ENCODE results near the gene TBC1D22B.
"Not testable (repeated sequence)": the region's sequence is repeated elsewhere in the genome, so short reads cannot be mapped to it uniquely, and the experiment has no call there.

The TBC1D22B gene

DNA sequence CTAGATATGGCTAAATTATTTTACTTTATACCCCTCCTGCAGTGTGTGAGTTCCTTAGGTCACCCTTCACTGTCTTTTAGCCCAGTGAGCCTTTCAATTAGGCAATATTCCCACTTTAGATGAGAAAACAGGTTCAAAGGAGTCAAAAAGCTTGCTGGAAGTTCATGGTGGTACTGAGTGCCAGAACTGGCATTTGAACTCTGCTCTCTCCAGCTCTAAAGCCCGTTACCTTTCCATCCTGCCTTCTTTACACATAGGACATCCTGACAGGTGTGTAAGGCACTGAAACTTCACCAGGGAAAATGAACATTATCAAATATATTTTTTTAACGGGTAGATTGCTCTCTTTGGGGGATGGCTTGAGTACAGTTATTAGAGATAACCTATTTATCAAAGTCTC, 11.5 kb downstream of the TBC1D22B start:
- no peak for DNase-seq

GRCh38 chr6:37272834-37273566, 15.4 kb downstream of the TBC1D22B start:
- DNase-seq: no peak

DNA sequence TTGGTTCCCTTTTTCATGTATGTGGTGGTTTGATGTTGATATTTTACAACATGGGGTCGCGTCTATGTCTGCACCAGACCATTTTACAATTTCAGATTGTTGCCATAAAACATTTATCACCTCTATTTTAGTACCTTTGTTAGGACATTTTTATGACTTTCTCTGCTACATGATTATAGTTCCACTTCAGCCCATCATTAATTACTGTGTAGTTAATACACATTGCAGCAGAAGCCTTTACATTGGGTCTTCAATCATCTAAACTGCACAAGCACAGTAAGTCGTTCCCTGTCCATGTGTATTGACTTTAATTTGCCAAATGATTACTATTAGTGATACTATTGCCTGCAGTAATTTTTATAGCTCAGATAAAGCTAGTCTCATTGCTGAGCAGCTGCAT, 16.1 kb downstream of the TBC1D22B start:
- DNase-seq: no peak

DNA sequence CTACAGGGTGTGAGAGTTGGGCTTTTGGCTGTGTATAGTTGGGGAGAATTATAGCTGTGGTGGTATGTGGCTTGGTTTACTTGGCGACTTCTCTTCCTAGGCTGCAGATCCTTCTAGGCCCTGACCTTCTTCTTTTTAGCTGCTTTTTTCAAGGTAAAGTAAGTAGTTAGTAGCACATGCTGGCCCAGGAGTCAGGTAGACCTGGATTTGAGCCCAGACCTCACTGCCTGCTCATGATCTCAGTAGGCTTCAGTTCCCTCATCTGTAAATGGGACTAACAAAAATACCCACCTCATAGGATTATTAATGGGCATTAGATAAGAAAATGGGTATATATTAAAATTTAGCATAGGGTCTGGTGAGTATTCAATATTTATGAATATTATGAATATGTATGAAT, 17.8 kb downstream of the TBC1D22B start:
- no peak for DNase-seq

DNA sequence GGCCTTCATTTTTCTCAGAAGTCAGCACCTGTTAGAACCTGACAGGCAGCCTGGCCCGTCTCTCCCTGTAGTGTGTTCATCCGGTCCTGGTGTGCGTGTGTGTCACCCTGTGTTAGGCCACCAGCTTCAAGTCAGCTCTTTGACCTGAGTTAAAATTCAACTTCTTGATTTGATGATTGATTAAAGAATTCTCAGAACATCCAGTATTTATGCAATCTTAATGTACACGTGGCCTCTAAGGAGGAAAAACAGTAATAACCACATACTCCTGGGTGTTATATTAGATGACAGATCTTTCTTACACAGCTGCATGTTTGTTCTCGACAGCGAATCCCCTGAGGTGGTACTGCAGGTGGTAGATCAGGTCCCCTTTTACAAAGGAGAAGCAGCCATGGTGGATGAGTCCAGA, 19.4 kb downstream of the TBC1D22B start:
- no peak for DNase-seq

- no peak for DNase-seq
Measured at GRCh38 chr6:37279366-37280134, 22.0 kb downstream of the TBC1D22B start.

GRCh38 chr6:37280162-37280887, 22.8 kb downstream of the TBC1D22B start:
- DNase-seq: no peak

GRCh38 chr6:37282371-37282770, 24.8 kb downstream of the TBC1D22B start:
- no peak for DNase-seq

DNA sequence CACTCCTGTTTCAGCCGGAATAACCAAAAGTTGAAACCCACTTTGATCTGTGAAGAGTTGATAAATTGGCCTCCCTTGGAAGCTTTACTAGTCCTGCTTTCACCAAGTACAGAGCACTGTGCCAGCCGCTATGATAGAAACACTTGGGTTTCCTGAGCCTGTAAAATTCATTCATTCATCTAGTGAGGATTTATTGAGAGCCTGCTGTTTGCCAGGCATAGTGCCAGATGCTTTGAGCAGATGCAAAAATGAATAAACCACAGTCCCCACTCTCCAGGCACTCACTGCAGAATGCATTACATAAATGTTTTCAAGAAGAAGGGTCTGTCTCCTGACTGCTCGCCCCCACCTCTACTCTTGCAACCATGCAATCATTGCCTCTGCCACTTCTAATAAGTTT, 25.7 kb downstream of the TBC1D22B start:
- DNase-seq: no peak

- no peak for DNase-seq
Measured at GRCh38 chr6:37283671-37284151, 26.1 kb downstream of the TBC1D22B start.

DNA sequence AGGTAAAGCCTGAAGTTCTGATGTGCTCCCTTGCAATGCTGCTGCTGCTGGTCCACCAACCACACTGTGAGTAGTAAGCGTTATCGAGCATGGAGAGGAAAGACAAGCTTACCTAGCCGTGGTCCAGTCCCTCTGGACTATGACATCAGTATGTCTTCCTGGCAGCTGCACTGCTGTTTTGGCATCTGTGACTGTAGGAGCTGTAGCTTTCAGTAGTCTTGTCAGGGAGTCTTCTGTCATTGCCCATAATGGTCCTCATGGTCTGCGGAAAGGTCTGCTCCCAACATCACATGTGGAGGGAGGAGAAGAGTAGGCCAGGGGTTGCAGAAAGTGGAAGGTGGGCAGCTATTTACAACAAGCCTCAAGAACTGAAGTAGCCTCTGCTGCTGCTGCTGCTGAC, 27.2 kb downstream of the TBC1D22B start:
- no peak for DNase-seq

DNA sequence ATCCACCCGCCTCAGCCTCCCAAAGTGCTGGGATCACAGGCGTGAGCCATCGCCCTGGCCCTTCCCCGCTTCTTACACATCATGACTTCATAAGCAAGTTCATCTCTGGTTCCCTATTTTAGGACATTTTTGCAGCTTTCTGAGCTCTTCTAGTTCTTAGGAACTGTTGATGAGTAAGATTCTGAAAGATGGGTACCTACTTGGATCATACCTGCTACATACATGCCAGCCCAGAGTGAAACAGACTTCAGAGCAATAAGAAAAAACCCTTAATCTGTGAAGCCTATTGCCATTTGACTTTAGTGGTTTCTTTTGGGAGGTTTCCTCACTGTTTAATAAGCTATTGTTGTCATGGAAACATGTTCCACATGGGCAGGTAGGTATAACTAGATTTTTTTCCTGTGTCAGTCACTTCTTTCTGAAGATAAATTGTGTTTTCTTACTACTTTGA, 28.3 kb downstream of the TBC1D22B start:
- DNase-seq: no peak

DNA sequence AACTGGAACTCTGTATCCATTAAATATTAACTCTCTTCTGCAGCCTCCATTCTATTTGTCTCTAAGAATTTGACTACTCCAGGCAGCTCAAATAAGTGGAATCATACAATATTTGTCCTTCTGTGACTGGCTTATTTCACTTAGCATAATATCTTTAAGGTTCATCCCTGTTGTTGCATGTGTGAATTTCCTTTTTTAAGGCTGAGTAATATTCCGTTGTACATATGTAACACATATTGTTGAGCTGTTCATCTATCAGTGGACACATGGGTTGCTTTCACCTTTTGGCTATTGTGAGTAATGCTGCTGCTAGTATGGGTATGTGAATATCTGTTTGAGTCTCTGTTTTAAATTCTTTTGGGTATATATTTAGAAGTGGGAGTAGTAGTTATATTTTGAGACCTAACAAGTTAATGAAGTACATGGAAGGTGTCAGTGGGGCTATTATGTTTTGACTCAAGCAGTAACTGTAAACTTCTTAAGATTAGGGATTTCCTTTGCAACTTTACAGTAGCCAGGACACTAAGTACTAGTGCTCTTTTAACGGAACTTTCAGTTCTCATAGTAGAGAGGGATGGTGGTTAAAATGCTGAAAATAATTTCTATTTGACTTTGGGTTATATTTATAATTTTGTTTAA, 30.1 kb downstream of the TBC1D22B start:
- no peak for DNase-seq

- no peak for DNase-seq
Measured at GRCh38 chr6:37288247-37288646, 30.7 kb downstream of the TBC1D22B start.

GRCh38 chr6:37289931-37290330, 32.4 kb downstream of the TBC1D22B start:
- DNase-seq: no peak

DNA sequence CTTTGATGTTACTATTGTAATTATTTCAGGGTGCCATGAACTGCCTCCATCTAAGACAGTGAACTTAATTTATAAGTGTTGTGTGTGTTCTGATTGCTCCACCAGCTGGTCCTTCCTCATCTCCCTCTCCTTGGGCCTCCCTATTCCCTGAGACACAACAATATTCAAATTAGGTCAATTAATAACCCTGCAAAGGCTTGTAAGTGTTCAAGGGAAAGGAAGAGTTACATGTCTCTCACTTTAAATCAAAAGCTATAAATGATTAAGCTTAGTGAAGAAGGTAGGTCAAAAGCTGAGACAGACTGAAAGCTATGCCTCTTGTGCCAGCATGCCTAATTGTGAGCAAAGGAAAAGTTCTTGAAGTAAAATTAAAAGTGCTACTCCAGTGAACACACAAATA, 35.9 kb downstream of the TBC1D22B start:
- no peak for DNase-seq

DNA sequence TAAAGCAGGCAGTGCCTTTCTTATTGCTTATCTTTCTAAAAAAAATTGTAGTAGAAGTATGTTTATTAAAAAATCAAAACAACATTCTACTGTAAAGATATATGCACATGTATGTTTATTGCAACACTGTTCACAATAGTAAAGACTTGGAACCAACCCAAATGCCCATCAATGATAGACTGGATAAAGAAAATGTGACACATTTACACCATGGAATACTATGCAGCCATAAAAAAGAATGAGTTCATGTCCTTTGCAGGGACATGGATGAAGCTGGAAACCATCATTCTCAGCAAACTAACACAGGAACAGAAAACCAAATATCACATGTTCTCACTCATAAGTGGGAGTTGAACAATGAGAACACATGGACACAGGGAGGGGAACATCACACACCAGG, 40.1 kb downstream of the TBC1D22B start:
- not testable (repeated sequence) for DNase-seq

DNA sequence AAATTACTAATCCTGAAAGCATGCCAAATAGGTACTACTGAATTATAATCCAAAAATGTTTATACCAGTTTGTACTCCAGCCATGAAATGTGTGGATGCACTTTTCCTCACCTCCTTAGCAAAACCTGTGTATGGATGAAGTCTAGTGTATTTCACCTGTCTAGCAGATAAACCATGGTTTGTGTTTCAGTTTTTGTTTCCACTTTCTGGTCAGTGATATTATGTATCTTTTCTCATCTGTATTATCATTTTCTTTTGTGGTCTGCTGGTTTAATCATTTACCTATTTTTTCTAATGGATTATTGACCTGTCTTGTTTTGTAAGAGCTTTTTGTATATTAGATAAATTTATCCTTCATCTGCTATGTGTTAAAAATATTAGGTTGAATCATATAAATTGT, 41.4 kb downstream of the TBC1D22B start:
- DNase-seq: no peak

DNA sequence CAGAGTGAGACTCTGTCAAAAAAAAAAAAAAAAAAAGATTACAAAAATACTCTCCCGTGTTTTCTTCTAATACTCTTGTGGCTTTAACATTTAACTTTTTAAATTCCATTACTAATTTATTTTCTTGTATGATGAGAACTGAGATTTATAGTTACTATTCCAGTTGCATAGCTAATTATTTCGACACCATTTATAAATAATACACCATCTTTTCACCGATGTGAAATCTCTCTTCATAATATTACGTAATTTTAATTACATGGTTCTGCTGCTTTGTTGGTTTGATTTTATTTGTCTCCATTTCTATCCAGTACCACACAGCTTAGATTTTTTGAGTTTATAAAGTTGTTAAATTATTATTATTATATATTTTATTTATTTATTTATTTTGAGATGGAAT, 42.4 kb downstream of the TBC1D22B start:
- DNase-seq: no peak

GRCh38 chr6:37302086-37302686, 44.6 kb downstream of the TBC1D22B start:
- no peak for DNase-seq

DNA sequence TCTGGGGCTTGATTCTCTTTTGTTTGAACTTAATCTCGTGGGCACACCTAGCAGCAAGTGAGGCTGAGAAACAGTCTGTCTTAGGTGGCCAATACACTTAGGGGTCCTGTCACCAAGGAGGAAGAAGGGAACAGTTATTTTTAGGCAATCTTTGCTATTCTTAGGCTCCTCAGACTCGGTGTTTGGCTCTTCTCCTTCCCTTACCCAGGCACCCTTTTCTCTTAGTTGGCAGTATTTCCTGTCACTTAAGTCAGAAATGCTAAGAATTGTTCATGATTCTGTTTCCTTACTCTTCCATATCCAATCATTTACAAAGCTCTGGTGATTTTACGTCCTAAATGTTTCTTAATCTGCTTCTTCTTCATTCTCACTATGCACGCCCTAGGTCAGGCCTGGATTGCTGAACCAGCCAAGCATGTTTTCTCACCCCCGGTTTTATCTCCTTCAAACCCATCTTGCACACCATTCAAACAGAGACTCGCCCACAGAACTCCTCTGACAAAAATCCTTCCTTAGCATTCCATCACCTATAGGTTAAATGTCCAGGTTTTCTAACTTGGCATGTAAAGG, 45.6 kb downstream of the TBC1D22B start:
- no peak for DNase-seq

GRCh38 chr6:37303891-37304503, 46.4 kb downstream of the TBC1D22B start:
- peak; percentile 15 for DNase-seq
